ENCODE results near the gene INKA2. TPM values are rescaled to one million over a fixed set of nuclear protein-coding genes. Genes with fewer than 3 reads are reported as not detected.

Gene INKA2
- total and polyA plus RNA-seq, 3 donors from 2014 or later = 6.7 to 8.5 (median 8.3) TPM

GRCh38 chr1:111723091-111723806 lies 15.9 kb downstream of the INKA2 start:
- Histone ChIP-seq H3K4me3 (no peak overlapping the region), H3K27ac (no peak overlapping the region), H3K36me3 (ENCODE audit: low read depth, missing control alignments) (no peaks in the 10 kb centered on the region), H3K9me3 (no peaks in the 10 kb centered on the region), H3K27me3 (no peaks in the 10 kb centered on the region), H3K4me1 (peaks cover 21% of the 10 kb centered on the region)
- 84 to 88% methylated on average over 7 of the region's 7 CpGs for WGBS, 2 donors
- no peak for TF ChIP-seq POLR2A (IDR thresholded peaks at IDR 0.05)
- DNase-seq = no peak
- intact Hi-C loops (cut with DNase I; ENCODE audit: low total_unique reads) = no loop called here

DNA sequence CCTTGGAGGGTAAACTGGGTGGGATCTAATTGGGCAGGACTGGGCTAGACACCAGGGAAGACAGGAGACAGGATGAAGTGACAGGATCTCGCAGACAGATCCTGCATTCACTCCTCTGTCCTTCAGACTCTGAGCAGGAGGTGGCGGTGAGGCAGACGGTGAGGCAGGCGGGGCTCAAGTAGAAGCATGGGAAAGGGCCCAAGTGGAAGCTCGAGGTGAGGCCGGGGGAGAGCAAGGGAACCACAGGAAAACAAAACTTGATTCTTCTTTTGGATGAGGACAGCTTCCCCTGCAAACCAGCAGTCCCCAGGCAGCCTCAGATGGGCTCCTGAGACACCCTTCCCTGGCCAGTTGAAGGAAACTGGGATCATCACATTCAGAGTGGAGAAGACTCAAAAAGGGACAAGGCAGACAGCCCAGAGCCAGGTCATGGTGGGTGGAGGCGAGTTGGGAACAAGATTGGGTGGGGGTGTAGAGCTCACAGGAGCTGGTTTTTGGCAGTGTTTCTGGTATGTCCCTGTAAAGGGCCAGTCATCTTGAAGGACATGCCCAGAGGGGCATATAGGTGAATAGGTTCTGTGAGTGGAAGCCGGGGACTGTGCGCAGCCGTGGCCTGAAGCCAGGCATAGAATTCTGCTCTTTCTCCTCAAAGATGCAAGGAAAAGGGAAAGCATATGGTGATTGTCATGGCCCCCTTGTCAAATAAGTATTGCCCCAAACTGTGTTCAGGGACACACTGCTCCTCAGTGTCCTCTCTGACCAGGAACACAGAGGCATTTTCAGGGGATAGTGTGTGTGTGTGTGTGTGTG lies 18.0 kb downstream of the INKA2 start:
- no peaks in the 10 kb centered on the region for H3K36me3 ChIP-seq (ENCODE audit: low read depth, missing control alignments)
- H3K27me3 ChIP-seq = no peaks in the 10 kb centered on the region
- intact Hi-C loops (cut with DNase I; ENCODE audit: low total_unique reads) = no loop called here
- DNase-seq = no peak
- no peak overlapping the region for H3K4me3 ChIP-seq
- TF ChIP-seq CTCF (IDR thresholded peaks at IDR 0.05) (no peak), POLR2A (IDR thresholded peaks at IDR 0.05) (no peak)
- H3K4me1 ChIP-seq = peaks cover 21% of the 10 kb centered on the region
- WGBS, 2 donors = 47 to 49% methylated on average over 10 of the region's 10 CpGs
- no peaks in the 10 kb centered on the region for H3K9me3 ChIP-seq
- H3K27ac ChIP-seq = no peak overlapping the region

GRCh38 chr1:111720274-111720976 lies 18.8 kb downstream of the INKA2 start:
- TF ChIP-seq POLR2A (IDR thresholded peaks at IDR 0.05) = no peak
- TF ChIP-seq CTCF (IDR thresholded peaks at IDR 0.05) = no peak
- intact Hi-C loops (cut with DNase I; ENCODE audit: low total_unique reads) = no loop called here
- no peak overlapping the region for H3K27ac ChIP-seq
- H3K4me3 ChIP-seq = no peak overlapping the region
- no peaks in the 10 kb centered on the region for H3K9me3 ChIP-seq
- H3K4me1 ChIP-seq = peaks cover 21% of the 10 kb centered on the region
- no peak for DNase-seq
- H3K27me3 ChIP-seq = no peaks in the 10 kb centered on the region
- 57 to 67% methylated on average over 7 of the region's 7 CpGs for WGBS, 2 donors
- no peaks in the 10 kb centered on the region for H3K36me3 ChIP-seq (ENCODE audit: low read depth, missing control alignments)

DNA sequence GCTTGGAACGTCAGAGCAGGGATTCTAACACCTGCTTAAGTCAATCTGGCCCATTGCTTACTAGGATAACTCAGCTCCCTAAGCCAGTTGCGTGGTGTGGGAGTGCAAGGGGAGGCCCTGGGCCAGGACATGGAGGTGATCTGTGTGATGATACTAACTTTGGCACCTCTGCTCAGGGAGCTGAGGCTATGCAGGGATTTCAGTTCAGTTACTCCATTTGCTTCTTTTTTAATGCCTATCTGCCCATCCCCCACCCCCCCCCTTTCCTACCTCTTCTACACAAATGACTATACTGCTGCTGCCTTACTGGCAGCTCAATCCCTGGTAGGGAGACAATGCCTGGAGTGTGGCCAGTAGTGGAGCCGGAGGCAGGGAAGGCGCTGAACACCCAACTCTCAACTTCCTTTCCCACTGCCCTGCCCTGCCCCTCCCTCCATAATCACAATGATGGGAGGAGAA lies 19.5 kb downstream of the INKA2 start:
- intact Hi-C loops (cut with DNase I; ENCODE audit: low total_unique reads) = no loop called here
- Histone ChIP-seq H3K4me1 (peaks cover 17% of the 10 kb centered on the region), H3K27me3 (no peaks in the 10 kb centered on the region), H3K9me3 (no peaks in the 10 kb centered on the region), H3K4me3 (no peak overlapping the region), H3K27ac (no peak overlapping the region), H3K36me3 (ENCODE audit: low read depth, missing control alignments) (no peaks in the 10 kb centered on the region)
- no peak for DNase-seq
- no peak for TF ChIP-seq CTCF (IDR thresholded peaks at IDR 0.05)
- no peak for TF ChIP-seq POLR2A (IDR thresholded peaks at IDR 0.05)
- 53 to 66% methylated on average over 4 of the region's 4 CpGs for WGBS, 2 donors

DNA sequence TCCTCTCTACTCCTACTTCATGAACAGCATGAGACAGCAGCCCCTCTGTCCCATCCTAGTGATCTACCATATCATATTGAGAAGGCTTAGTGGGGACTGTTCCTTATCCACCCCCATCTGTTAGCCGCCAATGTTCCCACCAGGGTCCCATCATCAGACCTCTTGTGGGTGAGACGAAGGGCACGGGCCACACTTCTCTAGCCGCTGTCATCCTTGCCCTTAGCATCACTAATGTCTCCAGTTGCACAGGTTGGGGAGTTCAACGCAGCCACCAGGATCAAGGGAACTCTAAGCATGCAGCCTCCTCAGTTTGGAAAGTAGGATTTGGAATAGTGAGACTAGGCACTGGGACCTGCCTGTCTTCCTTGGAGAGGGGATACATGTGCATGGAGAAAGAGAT lies 20.1 kb downstream of the INKA2 start:
- no peak overlapping the region for H3K27ac ChIP-seq
- peaks cover 16% of the 10 kb centered on the region for H3K4me1 ChIP-seq
- H3K9me3 ChIP-seq = no peaks in the 10 kb centered on the region
- H3K27me3 ChIP-seq = no peaks in the 10 kb centered on the region
- intact Hi-C loops (cut with DNase I; ENCODE audit: low total_unique reads) = no loop called here
- H3K36me3 ChIP-seq (ENCODE audit: low read depth, missing control alignments) = no peaks in the 10 kb centered on the region
- H3K4me3 ChIP-seq = no peak overlapping the region
- no peak for TF ChIP-seq POLR2A (IDR thresholded peaks at IDR 0.05)
- TF ChIP-seq CTCF (IDR thresholded peaks at IDR 0.05) = no peak
- WGBS, 2 donors = 96 to 100% methylated on average over 5 of the region's 5 CpGs
- no peak for DNase-seq
